Measurements from ENCODE around the gene PARM1.

PARM1 gene

GRCh38 chr4:74953647-74954046 is 20.7 kb downstream of the PARM1 start:
- FAIRE-seq (no peak), DNase-seq (ENCODE audit: insufficient read length, low spot score) (no peak)
- no peak for TF ChIP-seq POLR2A (IDR thresholded peaks at IDR 0.05; ENCODE audit: low read depth, low read length)

GRCh38 chr4:74958881-74959280 is 26.0 kb downstream of the PARM1 start:
- TF ChIP-seq POLR2A (IDR thresholded peaks at IDR 0.05; ENCODE audit: low read depth, low read length), result no peak
- FAIRE-seq, result no peak

GRCh38 chr4:74961230-74961629 is 28.3 kb downstream of the PARM1 start:
- no peak for TF ChIP-seq POLR2A (IDR thresholded peaks at IDR 0.05; ENCODE audit: low read depth, low read length)
- DNase-seq (ENCODE audit: insufficient read length, low spot score) (no peak), FAIRE-seq (no peak)

More at GRCh38 chr4:74958881-74959280, 26.0 kb downstream of the PARM1 start:
- DNase-seq (ENCODE audit: insufficient read length, low spot score), result no peak

- DNase-seq (ENCODE audit: insufficient read length, low spot score) (no peak), FAIRE-seq (no peak)
- TF ChIP-seq POLR2A (IDR thresholded peaks at IDR 0.05; ENCODE audit: low read depth, low read length), result no peak
Observed at GRCh38 chr4:74962584-74962983, 29.7 kb downstream of the PARM1 start.

GRCh38 chr4:74964311-74964710 is 31.4 kb downstream of the PARM1 start:
- no peak for TF ChIP-seq POLR2A (IDR thresholded peaks at IDR 0.05; ENCODE audit: low read depth, low read length)
- FAIRE-seq (no peak), DNase-seq (ENCODE audit: insufficient read length, low spot score) (no peak)

- FAIRE-seq, result no peak
- DNase-seq (ENCODE audit: insufficient read length, low spot score), result no peak
Observed at GRCh38 chr4:74967324-74967723, 34.4 kb downstream of the PARM1 start.

GRCh38 chr4:74968456-74969164 is 35.7 kb downstream of the PARM1 start:
- TF ChIP-seq POLR2A (IDR thresholded peaks at IDR 0.05; ENCODE audit: low read depth, low read length), result no peak
- DNase-seq (ENCODE audit: insufficient read length, low spot score) (no peak), FAIRE-seq (no peak)

More at GRCh38 chr4:74967324-74967723, 34.4 kb downstream of the PARM1 start:
- no peak for TF ChIP-seq POLR2A (IDR thresholded peaks at IDR 0.05; ENCODE audit: low read depth, low read length)

GRCh38 chr4:74969507-74970474 is 36.9 kb downstream of the PARM1 start:
- DNase-seq (ENCODE audit: insufficient read length, low spot score) (no peak), FAIRE-seq (no peak)
- no peak for TF ChIP-seq POLR2A (IDR thresholded peaks at IDR 0.05; ENCODE audit: low read depth, low read length)

- no peak for TF ChIP-seq POLR2A (IDR thresholded peaks at IDR 0.05; ENCODE audit: low read depth, low read length)
- no peak for DNase-seq (ENCODE audit: insufficient read length, low spot score)
- no peak for FAIRE-seq
Observed at GRCh38 chr4:74970577-74970976, 37.7 kb downstream of the PARM1 start.

GRCh38 chr4:74971862-74972261 is 38.9 kb downstream of the PARM1 start:
- no peak for FAIRE-seq
- no peak for TF ChIP-seq POLR2A (IDR thresholded peaks at IDR 0.05; ENCODE audit: low read depth, low read length)

GRCh38 chr4:74975082-74975481 is 42.2 kb downstream of the PARM1 start:
- TF ChIP-seq POLR2A (IDR thresholded peaks at IDR 0.05; ENCODE audit: low read depth, low read length), result no peak
- DNase-seq (ENCODE audit: insufficient read length, low spot score) (no peak), FAIRE-seq (no peak)

More at GRCh38 chr4:74971862-74972261, 38.9 kb downstream of the PARM1 start:
- DNase-seq (ENCODE audit: insufficient read length, low spot score), result no peak

GRCh38 chr4:74975848-74976824 is 43.2 kb downstream of the PARM1 start:
- no peak for FAIRE-seq

GRCh38 chr4:74982546-74983252 is 49.8 kb downstream of the PARM1 start:
- no peak for DNase-seq (ENCODE audit: insufficient read length, low spot score)
- no peak for TF ChIP-seq POLR2A (IDR thresholded peaks at IDR 0.05; ENCODE audit: low read depth, low read length)
- no peak for FAIRE-seq

More at GRCh38 chr4:74975848-74976824, 43.2 kb downstream of the PARM1 start:
- DNase-seq (ENCODE audit: insufficient read length, low spot score), result no peak
- TF ChIP-seq POLR2A (IDR thresholded peaks at IDR 0.05; ENCODE audit: low read depth, low read length), result no peak
